Kidney (tissue), 14 donors: ENCODE data around the gene MAP2K2. TPM values are rescaled to one million over a fixed set of nuclear protein-coding genes. Genes with fewer than 3 reads are reported as not detected.

Source experiments
- DNase-seq, 5 donors: peaks; one replicate each; pipeline ENCODE4 v3.0.0-alpha.2; 2013 to 2020
- FAIRE-seq: peaks from 2 replicates; lab custom pipeline; 2012; peaks lifted over from hg19 to GRCh38; lab: Jason Lieb, UNC
- H3K27ac ChIP-seq, 2 donors: one replicate each; pipeline ENCODE4 v1.7.0; 2013; ENCODE audit warnings: low read depth in 2 of 2, low read length in 2 of 2, inconsistent platforms in 1 of 2
- H3K27me3 ChIP-seq: one replicate; pipeline ENCODE4 v1.7.1; 2013; ENCODE audit warnings: low read length, inconsistent platforms; ENCODE audit not compliant: control insufficient read depth, insufficient read depth
- H3K36me3 ChIP-seq, 3 donors: one replicate each; pipeline versions ENCODE4 v1.7.0 to v1.7.1; 2013; ENCODE audit warnings: low read length in 3 of 3, control low read depth in 1 of 3, inconsistent platforms in 1 of 3; ENCODE audit not compliant: insufficient read depth in 3 of 3, control insufficient read depth in 2 of 3
- H3K4me1 ChIP-seq, 3 donors: one replicate each; pipeline versions ENCODE4 v1.7.0 to v1.7.1; 2013; ENCODE audit warnings: low read length in 3 of 3, inconsistent platforms in 1 of 3, low read depth in 1 of 3; ENCODE audit not compliant: control insufficient read depth in 2 of 3, insufficient read depth in 2 of 3
- H3K4me3 ChIP-seq, 3 donors: one replicate each; pipeline versions ENCODE4 v1.7.0 to v1.8.1; 2013; ENCODE audit warnings: low read length in 3 of 3, control low read depth in 1 of 3, inconsistent platforms in 1 of 3
- H3K9ac ChIP-seq, 3 donors: one replicate each; pipeline versions ENCODE4 v1.7.0 to v1.7.1; 2013; ENCODE audit warnings: low read length in 3 of 3, control low read depth in 1 of 3, inconsistent platforms in 1 of 3
- H3K9me3 ChIP-seq, 3 donors: one replicate each; pipeline versions ENCODE4 v1.7.0 to v1.7.1; 2013; ENCODE audit warnings: low read length in 3 of 3, control low read depth in 1 of 3, inconsistent platforms in 1 of 3; ENCODE audit not compliant: control insufficient read depth in 2 of 3, insufficient read depth in 1 of 3
- CTCF ChIP-seq: IDR thresholded peaks from 3 replicates; pipeline ENCODE4 v1.5.1; 2012; ENCODE audit warnings: mild to moderate bottlenecking, moderate library complexity, borderline replicate concordance; ENCODE audit not compliant: insufficient read depth; ENCODE audit errors: extremely low read depth
- intact Hi-C: fragments of 100-400 bp; cut with DNase I; formaldehyde crosslinking; loops from one replicate; pipeline ENCODE4 v1.11.1; 2022
- polyA plus RNA-seq: library from polyadenylated mRNA; stranded (reverse); fragments of 350-450 nt; fragmentation: Illumina TruSeq; extraction: RNeasy Lipid Tissue Mini Kit (QIAGEN cat#74804); gene quantifications from one replicate; pipeline ENCODE4 v1.2.3, GENCODE V29; 2014; ENCODE audit warnings: low read depth, low replicate concordance; ENCODE audit not compliant: insufficient read depth
- total RNA-seq: library from RNA; stranded (reverse); fragmentation: NEBNext Ultra II Directional; extraction: Animal tissue kit (Norgen Biotek cat#: 25700); gene quantifications from one replicate; pipeline ENCODE4 v1.2.1, GENCODE V29; 2021
- donor health status: control.
- donor health status: control.
- donor health status: control.
- donor health status: control.
- donor health status: control.
- donor health status: DM: yes; HTN: yes; CAD: no.
- donor health status: Normal renal cell carcinoma (clear cell type).

Gene MAP2K2
- total and polyA plus RNA-seq, 2 donors from 2014 or later, result 105 to 138 TPM

DNA sequence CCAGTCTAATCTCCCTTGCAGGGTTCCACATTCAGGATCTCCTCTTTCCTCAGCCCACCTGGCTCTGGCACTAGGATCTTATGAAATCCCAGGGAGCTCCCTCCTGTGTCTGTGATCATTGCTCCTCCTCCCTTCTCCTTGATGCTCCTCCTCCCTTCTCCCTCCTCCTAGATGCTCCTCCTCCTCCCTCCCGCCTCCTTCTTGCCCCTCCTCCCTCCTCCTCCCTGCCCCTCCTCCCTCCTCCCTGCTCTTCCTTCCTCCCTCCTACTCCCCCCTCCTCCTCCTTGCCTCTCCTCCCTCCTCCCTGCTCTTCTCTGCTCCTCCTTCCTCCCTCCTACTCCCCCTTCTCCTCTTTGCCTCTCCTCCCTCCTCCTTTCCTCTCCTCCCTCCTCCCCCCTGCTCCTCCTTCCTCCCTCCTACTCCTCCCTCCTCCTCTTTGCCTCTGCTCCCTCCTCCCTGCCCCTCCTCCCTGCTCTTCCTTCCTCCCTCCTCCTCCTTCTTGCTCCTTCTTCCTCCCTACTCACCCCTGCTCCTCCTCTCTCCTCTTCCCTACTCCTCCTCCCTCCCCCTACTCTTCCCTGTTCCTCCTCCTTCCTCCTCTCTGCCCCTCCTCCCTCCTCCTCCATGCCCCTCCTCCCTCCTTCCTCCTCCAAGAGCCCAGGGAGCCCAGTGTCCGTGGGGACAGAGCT is 42.3 kb downstream of the MAP2K2 start:
- Histone ChIP-seq H3K9ac (no peak overlapping the region), H3K4me3 (no peak overlapping the region), H3K27me3 (no peaks in the 10 kb centered on the region), H3K36me3 (no peaks in the 10 kb centered on the region), H3K9me3 (no peaks in the 10 kb centered on the region), H3K27ac (peak overlapping the region in 1 of 2 donors; percentile 67), H3K4me1 (peaks cover 0 to 15% (median 8%) of the 10 kb centered on the region in 3 donors)
- DNase-seq (peak in 1 of 5 donors; percentile 73), FAIRE-seq (no peak)
- TF ChIP-seq CTCF, result no peak
- intact Hi-C loops, result no loop called here

GRCh38 chr19:4080473-4080872 is 43.4 kb downstream of the MAP2K2 start:
- FAIRE-seq, result no peak
- DNase-seq, result no peak

DNA sequence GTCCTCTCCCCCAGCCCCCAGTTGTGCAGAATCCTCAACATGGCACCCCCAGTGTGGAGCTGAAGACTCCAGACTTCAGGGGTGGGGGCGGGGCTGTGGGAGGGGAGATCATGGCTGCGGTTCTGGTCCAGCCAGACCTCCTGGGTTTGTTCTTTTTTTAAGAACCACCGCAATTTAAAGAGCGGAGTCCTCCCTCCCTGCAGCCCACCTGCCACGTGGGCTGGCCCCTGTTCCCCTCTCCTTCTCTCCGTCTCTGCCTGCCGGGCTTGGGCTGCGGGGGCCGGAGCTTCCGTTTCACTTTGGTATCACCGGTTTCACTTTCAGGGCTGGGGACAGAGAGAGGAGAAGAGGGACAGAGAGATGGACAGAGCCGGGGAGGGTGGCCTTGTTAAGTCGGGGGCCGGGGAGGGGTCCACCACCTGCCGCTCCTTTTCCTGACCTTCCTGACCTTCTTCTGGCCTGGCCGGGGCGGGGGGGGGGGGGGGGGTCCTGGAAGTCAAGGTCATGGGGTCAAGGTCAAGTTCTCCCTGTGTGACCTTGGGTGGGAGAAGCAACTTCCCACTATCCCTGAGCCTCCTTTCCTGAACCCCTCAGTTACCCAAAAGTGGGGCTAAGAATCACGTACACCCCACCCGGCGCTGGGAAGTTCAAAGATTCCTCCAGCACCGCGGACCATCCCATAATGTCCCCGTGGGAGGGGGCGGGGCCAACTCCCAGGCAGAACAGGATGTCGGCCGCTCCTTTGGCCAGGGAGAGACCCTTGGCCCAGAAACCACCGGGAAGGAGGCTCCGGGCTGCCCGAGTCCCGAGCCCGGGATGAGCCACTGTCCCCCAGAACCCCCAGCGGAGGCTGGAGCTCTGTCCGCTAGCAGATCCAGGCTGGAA is 45.9 kb downstream of the MAP2K2 start:
- Histone ChIP-seq H3K4me1 (peaks cover 0 to 8% (median 5%) of the 10 kb centered on the region in 3 donors), H3K9me3 (no peaks in the 10 kb centered on the region), H3K36me3 (no peaks in the 10 kb centered on the region), H3K27me3 (no peaks in the 10 kb centered on the region), H3K27ac (peak overlapping the region; percentile 63 to 83), H3K9ac (peak overlapping the region in 2 of 3 donors; percentile 23 to 69), H3K4me3 (peak overlapping the region; percentile 44 to 58 (median 57))
- no peak for TF ChIP-seq CTCF
- FAIRE-seq (no peak), DNase-seq (peak; percentile 80 to 90 (median 86))
- intact Hi-C loops, result no loop called here

More at GRCh38 chr19:4080473-4080872, 43.4 kb downstream of the MAP2K2 start:
- H3K27me3 ChIP-seq, result no peaks in the 10 kb centered on the region
- no peak for TF ChIP-seq CTCF
- no peak overlapping the region for H3K27ac ChIP-seq
- H3K4me1 ChIP-seq, result peaks cover 0 to 13% (median 5%) of the 10 kb centered on the region in 3 donors
- intact Hi-C loops, result no loop called here
- H3K4me3 ChIP-seq, result no peak overlapping the region
- no peaks in the 10 kb centered on the region for H3K36me3 ChIP-seq
- H3K9ac ChIP-seq, result no peak overlapping the region
- no peaks in the 10 kb centered on the region for H3K9me3 ChIP-seq
